GM15510 (cell line): ENCODE data around the gene CEP120.

Experiments used
- POLR2A ChIP-seq: IDR thresholded peaks from 3 replicates; pipeline ENCODE4 v1.6.1; 2011; ENCODE audit warnings: borderline replicate concordance; ENCODE audit not compliant: insufficient read length; ENCODE audit errors: extremely low read depth

Gene CEP120

DNA sequence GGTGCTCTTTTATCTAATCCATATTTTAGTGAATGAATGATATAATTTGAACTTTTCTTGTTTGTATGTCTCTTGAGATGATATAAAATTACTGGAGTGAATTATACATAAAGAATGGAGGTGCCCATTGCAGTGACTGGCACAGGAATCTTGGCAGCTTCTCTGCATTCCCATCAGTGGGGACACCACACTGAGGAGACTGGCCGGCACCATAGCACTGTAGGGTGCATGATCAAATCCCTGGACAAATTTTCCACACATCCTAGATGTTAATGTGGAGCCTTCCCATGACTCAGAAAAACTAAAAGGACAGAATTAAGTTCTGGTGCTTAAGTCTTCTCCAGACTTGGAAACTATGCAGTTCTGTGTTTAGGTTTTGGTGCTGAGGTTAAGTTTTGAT, 124.1 kb downstream of the CEP120 start:
- no peak for TF ChIP-seq POLR2A

DNA sequence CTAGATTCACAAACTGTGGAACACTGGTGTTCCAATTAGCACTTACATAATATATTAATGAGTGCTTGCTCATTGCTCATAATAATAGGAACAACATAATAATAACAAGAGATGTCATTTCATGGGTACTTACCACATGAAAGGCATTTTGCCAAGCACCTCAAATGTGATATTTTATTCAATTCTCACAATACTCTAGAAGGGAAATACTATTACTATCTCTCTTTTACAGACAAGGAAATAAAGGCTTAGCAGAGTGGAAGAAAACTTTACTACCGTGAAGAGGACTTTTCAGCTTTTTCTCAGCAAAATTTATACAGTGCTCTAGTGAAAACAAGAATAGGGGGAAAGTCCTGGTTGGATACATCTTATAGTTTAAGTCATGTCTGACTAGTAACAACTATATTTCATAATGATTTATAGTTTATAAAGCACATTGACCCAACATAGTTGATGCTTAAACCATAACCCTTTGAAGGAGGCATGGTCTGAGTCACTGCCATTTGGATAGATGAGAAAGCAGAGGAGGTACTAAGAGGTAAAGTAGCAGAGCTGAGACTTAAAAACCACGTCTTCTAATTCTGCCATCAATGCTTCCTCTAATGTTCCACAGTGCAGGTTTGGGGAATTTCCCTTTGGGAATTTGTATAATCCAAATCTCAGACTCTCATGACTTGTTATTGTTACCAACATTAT, 124.7 kb downstream of the CEP120 start:
- no peak for TF ChIP-seq POLR2A

DNA sequence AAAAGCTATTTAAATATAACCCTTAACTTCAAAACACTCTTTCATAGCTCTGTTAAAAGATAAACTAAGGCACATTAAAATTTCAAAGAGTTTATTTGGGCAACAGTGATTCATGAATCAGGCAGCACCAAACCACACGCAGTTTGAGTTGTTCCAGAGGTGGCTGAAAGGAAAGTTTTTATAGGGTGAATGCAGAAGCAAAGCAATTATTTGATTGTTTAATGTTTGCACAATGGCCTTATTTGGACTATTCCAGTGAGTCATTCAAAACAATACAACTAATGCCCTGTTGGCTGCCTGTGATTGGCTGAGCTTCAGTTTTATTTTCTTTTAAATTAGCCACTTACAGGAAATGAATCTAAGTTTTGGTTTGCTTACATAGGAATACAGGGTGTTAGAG, 125.3 kb downstream of the CEP120 start:
- TF ChIP-seq POLR2A: no peak

DNA sequence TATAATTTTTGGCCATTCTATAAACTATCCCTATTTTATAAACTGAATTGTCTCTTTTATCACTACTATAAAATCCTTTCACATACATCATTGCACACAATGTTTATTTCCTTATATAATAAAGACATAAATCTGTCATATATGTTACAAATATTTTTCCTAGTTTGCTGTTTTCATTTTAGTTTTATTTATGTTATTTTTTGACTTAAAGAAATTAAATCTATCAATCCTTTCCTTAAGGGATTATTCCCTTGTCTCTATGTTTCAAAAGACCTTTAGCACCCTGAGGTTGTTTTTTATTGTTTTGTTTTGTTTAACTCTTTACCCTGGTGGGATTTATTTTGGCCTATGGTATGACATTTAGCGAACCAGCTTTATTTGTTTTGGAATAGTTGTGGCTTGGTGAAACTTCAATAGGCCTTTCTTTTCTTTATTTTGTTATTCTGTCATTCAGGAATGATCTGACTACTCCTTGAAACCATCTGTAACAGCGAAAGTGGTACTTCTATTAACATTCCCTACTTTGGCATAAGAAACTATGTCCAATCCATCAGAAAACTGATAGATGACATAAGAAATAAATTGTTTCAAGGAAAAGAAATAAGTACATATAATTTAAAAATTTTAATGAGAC, 125.9 kb downstream of the CEP120 start:
- TF ChIP-seq POLR2A: no peak
